22Rv1 (cell line): ENCODE data around the gene LNP1.
A peak's percentile ranks its signal among the peaks of the same experiment; 100 is the strongest.

Experiments used
- H3K27ac ChIP-seq: fragments of 450-650 bp; 2 replicates; pipeline ENCODE4 v1.5.1; 2017
- CTCF ChIP-seq: fragments of 450-650 bp; IDR thresholded peaks from 2 replicates; pipeline ENCODE4 v1.5.1; 2017; ENCODE audit warnings: mild to moderate bottlenecking
- ZFX ChIP-seq: fragments of 450-650 bp; IDR thresholded peaks from 2 replicates; pipeline ENCODE4 v1.6.1; 2017; ENCODE audit warnings: antibody characterized with exemption, borderline replicate concordance

LNP1 gene

GRCh38 chr3:100449214-100449613 is 47.9 kb downstream of the LNP1 start:
- TF ChIP-seq CTCF (no peak), ZFX (no peak)
- peak overlapping the region; percentile 69 for H3K27ac ChIP-seq

- TF ChIP-seq CTCF (no peak), ZFX (no peak)
Measured at GRCh38 chr3:100454677-100455076, 53.3 kb downstream of the LNP1 start.

GRCh38 chr3:100455841-100456550 is 54.7 kb downstream of the LNP1 start:
- TF ChIP-seq ZFX = no peak
- no peak for TF ChIP-seq CTCF
- H3K27ac ChIP-seq = no peak overlapping the region

More at GRCh38 chr3:100454677-100455076, 53.3 kb downstream of the LNP1 start:
- H3K27ac ChIP-seq = no peak overlapping the region

- H3K27ac ChIP-seq = no peak overlapping the region
- no peak for TF ChIP-seq CTCF
- no peak for TF ChIP-seq ZFX
Measured at GRCh38 chr3:100456745-100457144, 55.4 kb downstream of the LNP1 start.

GRCh38 chr3:100457811-100458210 is 56.5 kb downstream of the LNP1 start:
- no peak for TF ChIP-seq CTCF
- no peak for TF ChIP-seq ZFX
- no peak overlapping the region for H3K27ac ChIP-seq

- TF ChIP-seq CTCF = no peak
- no peak for TF ChIP-seq ZFX
- H3K27ac ChIP-seq = no peak overlapping the region
Measured at GRCh38 chr3:100458814-100459213, 57.5 kb downstream of the LNP1 start.

GRCh38 chr3:100463002-100463401 is 61.7 kb downstream of the LNP1 start:
- peak; percentile 85 for TF ChIP-seq CTCF
- TF ChIP-seq ZFX = no peak
- 0 out of 2 replicates have a peak overlapping the region, but pooled peaks have one; percentile 14 for H3K27ac ChIP-seq
